ENCODE results near the gene NFATC3.

Gene NFATC3

GRCh38 chr16:68083861-68084503, 1.2 kb upstream of the NFATC3 start:
- H3K27ac Mint-ChIP-seq, result peak overlapping the region; percentile 83 to 100 (median 99)
- H3K4me3 Mint-ChIP-seq, result peak overlapping the region; percentile 95 to 100 (median 98)
- H3K27me3 Mint-ChIP-seq (ENCODE audit: low read depth), result no peaks in the 10 kb centered on the region
- TF ChIP-seq, protein P1, sequence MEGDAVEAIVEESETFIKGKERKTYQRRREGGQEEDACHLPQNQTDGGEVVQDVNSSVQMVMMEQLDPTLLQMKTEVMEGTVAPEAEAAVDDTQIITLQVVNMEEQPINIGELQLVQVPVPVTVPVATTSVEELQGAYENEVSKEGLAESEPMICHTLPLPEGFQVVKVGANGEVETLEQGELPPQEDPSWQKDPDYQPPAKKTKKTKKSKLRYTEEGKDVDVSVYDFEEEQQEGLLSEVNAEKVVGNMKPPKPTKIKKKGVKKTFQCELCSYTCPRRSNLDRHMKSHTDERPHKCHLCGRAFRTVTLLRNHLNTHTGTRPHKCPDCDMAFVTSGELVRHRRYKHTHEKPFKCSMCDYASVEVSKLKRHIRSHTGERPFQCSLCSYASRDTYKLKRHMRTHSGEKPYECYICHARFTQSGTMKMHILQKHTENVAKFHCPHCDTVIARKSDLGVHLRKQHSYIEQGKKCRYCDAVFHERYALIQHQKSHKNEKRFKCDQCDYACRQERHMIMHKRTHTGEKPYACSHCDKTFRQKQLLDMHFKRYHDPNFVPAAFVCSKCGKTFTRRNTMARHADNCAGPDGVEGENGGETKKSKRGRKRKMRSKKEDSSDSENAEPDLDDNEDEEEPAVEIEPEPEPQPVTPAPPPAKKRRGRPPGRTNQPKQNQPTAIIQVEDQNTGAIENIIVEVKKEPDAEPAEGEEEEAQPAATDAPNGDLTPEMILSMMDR (IDR thresholded peaks at IDR 0.05; ENCODE audit: unreplicated experiment in 3 of 3), result no peak
- H3K36me3 Mint-ChIP-seq (ENCODE audit: low read depth), result no peaks in the 10 kb centered on the region
- H3K9me3 Mint-ChIP-seq, result no peaks in the 10 kb centered on the region
- peaks cover 47% of the 10 kb centered on the region for H3K4me1 Mint-ChIP-seq

- no peaks in the 10 kb centered on the region for H3K9me3 Mint-ChIP-seq
- H3K27me3 Mint-ChIP-seq (ENCODE audit: low read depth), result no peaks in the 10 kb centered on the region
- H3K4me1 Mint-ChIP-seq, result peaks cover 47% of the 10 kb centered on the region
- peak overlapping the region; percentile 83 to 100 (median 99) for H3K27ac Mint-ChIP-seq
- H3K4me3 Mint-ChIP-seq, result peak overlapping the region; percentile 95 to 100 (median 98)
- no peaks in the 10 kb centered on the region for H3K36me3 Mint-ChIP-seq (ENCODE audit: low read depth)
- TF ChIP-seq, protein P1 (IDR thresholded peaks at IDR 0.05; ENCODE audit: unreplicated experiment in 3 of 3), result no peak
Observed at GRCh38 chr16:68084504-68085258, 489 bp upstream of the NFATC3 start.

- Mint-ChIP-seq H3K9me3 (no peaks in the 10 kb centered on the region), H3K27ac (peak overlapping the region; percentile 52 to 78 (median 69)), H3K4me3 (peak overlapping the region; percentile 84 to 100 (median 98)), H3K4me1 (peaks cover 58% of the 10 kb centered on the region), H3K27me3 (ENCODE audit: low read depth) (no peaks in the 10 kb centered on the region), H3K36me3 (ENCODE audit: low read depth) (no peaks in the 10 kb centered on the region)
- TF ChIP-seq, protein P1 (IDR thresholded peaks at IDR 0.05; ENCODE audit: unreplicated experiment in 3 of 3), result no peak
Observed at GRCh38 chr16:68086336-68086841, 1.2 kb downstream of the NFATC3 start.

- H3K4me1 Mint-ChIP-seq, result peaks cover 60% of the 10 kb centered on the region
- no peaks in the 10 kb centered on the region for H3K9me3 Mint-ChIP-seq
- H3K36me3 Mint-ChIP-seq (ENCODE audit: low read depth), result no peaks in the 10 kb centered on the region
- TF ChIP-seq, protein P1 (IDR thresholded peaks at IDR 0.05; ENCODE audit: unreplicated experiment in 3 of 3), result no peak
- peak overlapping the region; percentile 84 to 100 (median 98) for H3K4me3 Mint-ChIP-seq
- H3K27me3 Mint-ChIP-seq (ENCODE audit: low read depth), result no peaks in the 10 kb centered on the region
- H3K27ac Mint-ChIP-seq, result peak overlapping the region; percentile 52 to 78 (median 69)
Observed at GRCh38 chr16:68086860-68087268, 1.7 kb downstream of the NFATC3 start.

DNA sequence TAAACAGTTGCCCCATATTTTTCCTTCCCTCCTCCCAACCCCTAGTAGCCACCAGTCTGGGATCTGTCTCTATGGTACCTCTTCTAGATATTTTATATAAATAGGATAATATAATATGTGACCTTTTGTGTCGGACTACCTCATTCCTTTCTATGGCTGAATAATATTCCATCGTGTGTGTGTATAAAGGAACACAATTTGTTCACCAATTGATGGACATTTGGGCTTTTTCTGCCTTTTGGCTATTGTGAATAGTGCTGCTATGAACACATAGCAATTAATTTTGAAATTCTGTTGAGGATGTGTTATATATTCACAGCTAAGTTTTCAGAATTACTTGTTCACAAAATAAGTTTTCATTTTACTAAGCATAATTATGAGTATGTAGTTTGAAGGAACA, 2.5 kb downstream of the NFATC3 start:
- no peaks in the 10 kb centered on the region for H3K27me3 Mint-ChIP-seq (ENCODE audit: low read depth)

More for the DNA sequence above, 2.5 kb downstream of the NFATC3 start:
- Mint-ChIP-seq H3K27ac (no peak overlapping the region), H3K4me1 (peaks cover 57% of the 10 kb centered on the region), H3K9me3 (no peaks in the 10 kb centered on the region), H3K36me3 (ENCODE audit: low read depth) (no peaks in the 10 kb centered on the region), H3K4me3 (peak overlapping the region; percentile 38 to 77 (median 51))
- TF ChIP-seq, protein P1 (IDR thresholded peaks at IDR 0.05; ENCODE audit: unreplicated experiment in 3 of 3), result no peak
